Stimulated activated naive CD8-positive, alpha-beta T cell treated with anti-CD3 and anti-CD28 coated beads, Interleukin-15, Interleukin-2, amounts not matched to agents 100 U/mL and 50 U/mL, for 24 hours (primary cell): Measurements from ENCODE around the gene PCF11.
"Not testable (repeated sequence)": the region's sequence is repeated elsewhere in the genome, so short reads cannot be mapped to it uniquely, and the experiment has no call there.

Source experiments
- ATAC-seq: fragments of 150-1000 bp; cut with Tn5 transposase; one replicate; pipeline ENCODE4 v1.10.0; 2021
- DNase-seq: peaks from one replicate; pipeline ENCODE4 v3.0.0; 2021

PCF11 gene, protein sequence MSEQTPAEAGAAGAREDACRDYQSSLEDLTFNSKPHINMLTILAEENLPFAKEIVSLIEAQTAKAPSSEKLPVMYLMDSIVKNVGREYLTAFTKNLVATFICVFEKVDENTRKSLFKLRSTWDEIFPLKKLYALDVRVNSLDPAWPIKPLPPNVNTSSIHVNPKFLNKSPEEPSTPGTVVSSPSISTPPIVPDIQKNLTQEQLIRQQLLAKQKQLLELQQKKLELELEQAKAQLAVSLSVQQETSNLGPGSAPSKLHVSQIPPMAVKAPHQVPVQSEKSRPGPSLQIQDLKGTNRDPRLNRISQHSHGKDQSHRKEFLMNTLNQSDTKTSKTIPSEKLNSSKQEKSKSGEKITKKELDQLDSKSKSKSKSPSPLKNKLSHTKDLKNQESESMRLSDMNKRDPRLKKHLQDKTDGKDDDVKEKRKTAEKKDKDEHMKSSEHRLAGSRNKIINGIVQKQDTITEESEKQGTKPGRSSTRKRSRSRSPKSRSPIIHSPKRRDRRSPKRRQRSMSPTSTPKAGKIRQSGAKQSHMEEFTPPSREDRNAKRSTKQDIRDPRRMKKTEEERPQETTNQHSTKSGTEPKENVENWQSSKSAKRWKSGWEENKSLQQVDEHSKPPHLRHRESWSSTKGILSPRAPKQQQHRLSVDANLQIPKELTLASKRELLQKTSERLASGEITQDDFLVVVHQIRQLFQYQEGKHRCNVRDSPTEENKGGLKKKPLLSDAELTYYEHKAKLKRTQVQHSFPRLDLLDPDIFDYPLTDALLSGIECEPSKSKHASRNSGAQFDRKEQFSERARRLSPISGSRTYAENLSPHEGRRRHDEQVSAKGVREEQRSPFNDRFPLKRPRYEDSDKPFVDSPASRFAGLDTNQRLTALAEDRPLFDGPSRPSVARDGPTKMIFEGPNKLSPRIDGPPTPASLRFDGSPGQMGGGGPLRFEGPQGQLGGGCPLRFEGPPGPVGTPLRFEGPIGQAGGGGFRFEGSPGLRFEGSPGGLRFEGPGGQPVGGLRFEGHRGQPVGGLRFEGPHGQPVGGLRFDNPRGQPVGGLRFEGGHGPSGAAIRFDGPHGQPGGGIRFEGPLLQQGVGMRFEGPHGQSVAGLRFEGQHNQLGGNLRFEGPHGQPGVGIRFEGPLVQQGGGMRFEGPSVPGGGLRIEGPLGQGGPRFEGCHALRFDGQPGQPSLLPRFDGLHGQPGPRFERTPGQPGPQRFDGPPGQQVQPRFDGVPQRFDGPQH (N-terminal part only)

DNA sequence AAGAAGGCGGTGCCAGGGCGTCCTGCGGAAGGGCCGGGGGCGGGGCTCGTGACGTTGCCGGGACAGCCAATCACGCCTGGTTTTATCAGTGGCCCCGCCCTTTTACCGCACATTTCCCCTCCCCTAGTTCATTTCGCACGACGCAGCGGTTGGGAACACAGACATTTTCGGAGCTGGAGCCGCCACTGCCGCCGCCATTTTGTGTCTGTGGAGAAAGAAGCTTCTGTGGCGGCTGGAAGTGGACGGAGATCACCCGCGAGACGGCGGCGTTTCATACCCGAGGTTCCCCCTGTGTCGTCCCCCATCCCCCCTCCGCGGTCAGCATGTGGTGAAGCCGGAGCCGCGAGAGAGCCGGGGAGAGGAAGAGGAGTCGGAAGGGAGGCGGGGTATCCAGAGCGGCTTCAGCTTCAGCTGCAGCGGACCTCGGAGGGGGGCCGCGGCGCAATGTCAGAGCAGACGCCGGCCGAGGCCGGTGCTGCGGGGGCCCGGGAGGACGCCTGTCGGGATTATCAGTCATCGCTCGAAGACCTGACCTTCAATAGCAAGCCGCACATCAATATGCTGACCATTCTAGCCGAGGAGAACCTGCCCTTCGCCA is at the start of gene PCF11:
PCF11 (plus strand) TSS at position 136 of the 598 bp plus-strand sequence; CDS start at position 445, 309 bp downstream.
- DNase-seq (no peak), ATAC-seq (peak; percentile 4)

DNA sequence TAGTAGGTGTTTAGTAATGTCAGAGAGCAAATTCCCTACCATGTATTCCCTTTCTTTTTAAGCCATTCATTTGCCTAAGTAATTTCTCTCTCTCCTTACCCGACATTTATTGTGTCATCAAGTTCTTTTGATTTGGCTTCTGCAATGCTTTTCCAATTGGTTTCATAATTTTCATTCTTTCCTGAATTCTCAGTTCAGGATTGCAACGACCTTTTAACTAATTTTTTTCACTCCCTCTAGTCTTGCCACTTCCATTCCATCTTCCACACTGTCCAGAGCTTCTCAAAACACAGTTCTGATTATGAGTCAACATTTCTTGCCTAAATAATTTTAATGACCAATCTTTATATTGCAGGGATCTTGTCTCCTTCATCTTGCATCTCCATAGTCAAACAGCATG is 44.0 kb upstream of the PCF11 start:
- ATAC-seq (no peak), DNase-seq (no peak)

DNA sequence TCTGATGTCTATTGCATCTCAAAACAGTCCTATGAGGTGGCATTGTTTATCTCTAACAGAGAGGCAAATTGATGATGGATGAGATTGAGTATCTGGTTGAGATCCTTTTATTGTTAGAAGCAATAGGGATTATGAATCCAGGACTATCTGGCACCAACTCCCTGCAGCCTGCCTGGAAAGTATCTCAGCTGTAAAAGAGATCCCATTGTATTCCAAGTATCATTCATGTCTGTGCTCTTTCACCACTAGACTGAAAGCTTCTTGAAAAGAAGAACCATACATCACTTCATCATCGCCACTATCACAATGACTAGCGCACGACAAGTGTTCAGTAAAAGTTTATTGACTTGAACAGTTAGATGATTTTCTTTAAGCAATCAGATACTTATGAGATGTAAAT is 41.9 kb upstream of the PCF11 start:
- DNase-seq (no peak), ATAC-seq (no peak)

DNA sequence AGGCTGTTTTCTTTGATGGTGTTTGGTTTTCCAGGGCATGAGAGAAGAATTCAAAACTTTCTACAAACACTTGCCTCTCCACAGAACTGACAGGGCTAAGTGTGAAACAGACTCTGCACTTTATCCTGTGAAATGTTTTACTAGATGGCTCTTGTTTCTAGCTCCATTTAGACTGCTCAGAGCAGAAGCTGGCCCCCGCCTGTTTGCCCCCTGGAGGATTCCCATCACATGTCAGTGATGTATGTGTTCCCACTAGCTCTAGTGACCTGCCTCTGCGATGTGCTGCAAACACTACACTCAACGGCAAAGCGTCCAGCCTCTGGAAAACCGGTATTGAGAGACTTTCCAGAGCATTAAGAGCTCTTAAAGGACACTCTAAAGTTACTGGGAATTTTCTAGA is 41.4 kb upstream of the PCF11 start:
- peak; percentile 28 for ATAC-seq
- DNase-seq: no peak

DNA sequence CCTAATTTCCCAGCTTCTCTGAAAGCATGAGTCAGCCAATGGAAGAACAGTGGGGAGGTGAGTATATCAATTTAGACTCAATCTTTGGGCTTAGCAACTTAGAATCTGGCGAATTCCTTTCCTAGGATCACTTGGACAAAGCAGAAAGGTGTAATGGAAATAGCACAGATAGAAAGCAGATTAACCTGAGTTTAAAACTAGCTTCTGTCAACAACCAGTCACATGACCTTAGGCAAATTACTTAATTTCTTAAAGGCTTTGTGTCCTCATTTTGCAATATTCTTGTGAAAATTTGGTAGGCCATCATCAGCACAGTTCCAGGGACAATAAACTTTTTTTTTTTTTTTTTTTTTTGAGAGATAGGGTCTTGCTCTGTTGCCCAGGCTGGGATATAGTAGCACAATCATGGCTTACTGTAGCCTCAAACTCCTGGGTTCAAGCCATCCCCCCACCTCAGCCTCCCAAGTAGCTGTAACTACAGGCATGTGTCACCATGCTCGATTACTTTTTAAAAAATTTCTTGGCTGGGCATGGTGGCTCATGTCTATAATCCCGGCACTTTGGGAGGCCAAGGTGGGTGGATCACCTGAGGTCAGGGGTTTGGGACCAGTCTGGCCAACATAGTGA is 40.8 kb upstream of the PCF11 start:
- DNase-seq: no peak
- ATAC-seq: no peak

DNA sequence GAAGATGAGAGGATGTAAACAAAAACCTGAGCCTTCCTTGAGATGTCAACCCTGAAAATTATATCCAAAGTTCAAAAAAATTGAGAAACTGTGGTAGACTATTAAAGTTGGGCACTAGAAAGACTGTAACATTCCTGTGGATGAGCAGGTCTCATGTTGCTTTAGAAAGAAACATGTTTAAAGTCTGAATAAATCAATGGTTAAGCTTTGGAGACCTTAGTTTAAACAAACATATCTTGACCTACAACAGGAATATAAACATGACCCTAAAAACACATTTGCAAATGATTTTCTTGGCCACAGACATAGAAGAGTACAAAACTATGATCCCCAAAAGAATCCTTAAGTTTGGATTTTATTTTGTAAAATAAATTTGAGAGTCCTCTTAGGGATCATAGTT is 38.1 kb upstream of the PCF11 start:
- ATAC-seq (no peak), DNase-seq (no peak)

DNA sequence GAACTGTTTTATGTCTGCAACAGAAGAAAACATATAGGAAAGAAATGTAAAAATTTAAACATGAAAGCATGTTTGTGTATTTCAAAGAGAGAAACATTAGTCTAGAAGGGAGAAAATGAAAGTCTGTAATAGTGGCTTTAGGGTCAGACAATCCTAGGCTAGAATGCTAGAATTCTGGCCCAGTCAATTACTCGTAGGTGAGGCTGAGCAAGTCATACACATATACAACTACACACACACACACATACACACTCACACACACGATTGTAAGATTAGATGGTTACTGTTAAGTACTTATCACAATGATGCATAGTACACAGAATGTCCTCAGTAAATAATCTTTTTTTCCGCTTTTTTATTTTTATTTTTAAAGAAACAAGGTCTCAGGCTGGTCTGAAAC is 37.7 kb upstream of the PCF11 start:
- DNase-seq (no peak), ATAC-seq (no peak)

DNA sequence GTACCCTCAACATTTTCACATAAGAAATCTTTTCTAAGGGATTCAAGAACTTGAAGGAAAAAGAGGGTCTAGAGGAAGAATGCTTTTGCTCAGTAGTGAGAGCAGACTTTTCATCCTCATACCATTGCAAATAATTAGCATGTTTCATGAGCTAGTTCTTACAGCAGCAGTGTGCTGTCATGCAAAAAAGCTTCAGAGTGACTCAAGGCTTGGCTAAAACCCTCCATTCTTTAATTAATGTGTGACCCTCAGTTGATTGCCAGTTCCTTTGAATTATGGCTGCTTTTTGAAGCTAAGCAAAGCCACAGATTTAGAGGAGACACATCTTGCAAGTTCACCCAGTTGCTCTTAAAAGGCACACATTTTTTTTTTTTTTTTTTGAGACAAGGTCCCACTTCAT is 36.6 kb upstream of the PCF11 start:
- DNase-seq (no peak), ATAC-seq (no peak)

DNA sequence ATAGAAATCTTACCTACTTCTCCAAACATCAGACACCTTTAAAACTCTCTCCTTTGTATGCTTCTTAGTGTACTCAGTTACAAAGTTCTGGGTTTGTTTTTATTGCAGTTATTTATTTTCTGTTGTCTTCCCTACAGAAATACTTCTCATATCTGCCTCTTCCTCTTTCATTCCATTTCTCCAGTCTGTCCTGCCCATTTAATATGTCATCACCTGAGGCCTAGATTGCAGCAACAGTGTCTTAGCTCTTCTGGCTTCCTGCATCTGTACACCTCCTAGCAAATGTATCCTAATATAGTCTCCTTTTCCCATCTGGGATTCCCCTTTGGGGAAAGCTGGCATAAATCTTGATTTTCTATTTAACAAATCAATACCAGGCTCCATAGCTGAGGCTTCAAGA is 34.9 kb upstream of the PCF11 start:
- ATAC-seq: no peak

DNA sequence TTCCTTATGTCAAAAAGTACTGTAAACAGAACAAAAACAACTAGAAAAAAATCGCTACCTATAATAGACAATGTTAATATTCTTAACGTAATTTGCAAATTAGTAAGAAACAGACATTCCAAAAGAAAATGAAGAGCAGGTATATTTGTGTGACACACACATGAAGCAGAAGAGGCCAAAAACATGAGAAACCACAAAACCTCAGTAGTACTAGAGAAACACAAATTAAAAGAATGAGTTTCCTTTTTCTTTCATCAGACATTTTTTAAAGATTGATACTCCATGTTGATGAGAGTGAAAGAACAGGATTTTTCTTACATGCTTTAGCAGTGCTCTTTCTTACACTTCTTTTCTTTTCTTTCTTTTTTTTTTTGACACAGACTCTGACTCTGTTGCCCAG is 34.2 kb upstream of the PCF11 start:
- DNase-seq: no peak
- peak; percentile 28 for ATAC-seq

More for the DNA sequence above, 34.9 kb upstream of the PCF11 start:
- DNase-seq: no peak

DNA sequence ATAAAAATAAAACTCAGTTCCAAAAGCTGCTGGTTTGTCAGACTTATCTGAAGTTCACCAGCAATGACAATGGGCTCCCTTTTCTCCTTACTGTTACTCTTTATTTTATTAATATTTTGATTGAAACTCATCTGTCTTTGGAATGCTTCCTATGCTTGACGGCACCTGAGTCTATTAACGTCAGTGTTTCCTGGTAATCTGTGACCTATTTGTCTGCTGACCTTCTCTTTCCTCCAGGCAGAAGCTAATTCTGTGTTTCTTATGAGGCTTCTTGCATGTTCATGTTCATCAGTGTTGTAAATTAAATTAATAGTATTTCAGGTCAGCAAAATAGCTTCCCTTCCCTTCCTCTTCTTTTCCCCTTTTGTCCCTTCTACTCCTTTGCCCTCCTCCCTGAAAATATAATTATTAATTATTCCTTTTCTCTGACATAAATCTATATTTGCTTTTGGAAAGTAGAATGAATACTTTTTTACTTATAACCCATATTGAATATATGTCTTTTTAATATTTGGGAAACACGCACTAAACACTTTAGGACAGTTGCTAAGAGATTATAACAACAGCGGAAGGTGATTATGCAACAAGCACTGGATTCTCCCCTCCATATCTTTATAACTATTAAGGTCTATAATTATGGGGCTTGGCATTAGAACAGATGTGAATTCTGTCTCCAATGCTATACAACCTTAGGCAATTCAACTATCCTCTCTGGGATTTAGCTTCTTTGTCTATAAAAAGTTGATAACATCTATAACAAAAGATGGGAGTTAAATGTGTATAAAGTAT is 32.1 kb upstream of the PCF11 start:
- DNase-seq (no peak), ATAC-seq (no peak)

DNA sequence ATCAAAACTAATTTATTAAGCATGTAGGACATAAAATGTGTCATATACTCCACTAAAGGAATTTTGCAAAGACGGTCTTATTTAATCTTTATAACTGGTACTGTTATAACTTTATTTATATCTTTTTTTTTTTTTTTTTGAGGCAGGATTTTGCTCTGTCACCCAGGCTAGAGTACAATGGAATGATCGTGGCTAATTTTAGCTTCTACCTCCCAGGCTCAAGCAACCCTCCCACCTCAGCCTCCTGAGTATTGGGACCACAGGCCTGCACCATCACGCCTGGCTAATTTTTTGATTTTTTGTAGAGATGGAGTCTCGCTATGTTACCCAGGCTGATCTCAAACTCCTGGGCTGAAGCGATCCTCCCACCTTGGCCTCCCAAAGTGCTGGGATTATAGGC is 31.4 kb upstream of the PCF11 start:
- ATAC-seq: no peak
- no peak for DNase-seq

DNA sequence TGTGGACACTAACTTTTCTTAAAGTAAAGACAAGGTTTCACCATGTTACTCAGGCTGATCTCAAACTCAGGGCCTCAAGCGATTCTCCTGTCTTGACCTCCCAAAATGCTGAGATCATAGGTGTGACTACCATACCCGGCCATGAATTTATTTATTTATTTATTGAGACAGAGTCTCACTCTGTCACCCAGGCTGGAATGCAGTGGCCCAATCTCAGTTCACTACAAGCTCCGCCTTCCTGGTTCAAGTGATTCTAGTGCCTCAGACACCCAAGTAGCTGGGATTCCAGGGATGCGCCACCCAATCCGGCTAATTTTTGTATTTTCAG is 29.7 kb upstream of the PCF11 start:
- no peak for ATAC-seq

DNA sequence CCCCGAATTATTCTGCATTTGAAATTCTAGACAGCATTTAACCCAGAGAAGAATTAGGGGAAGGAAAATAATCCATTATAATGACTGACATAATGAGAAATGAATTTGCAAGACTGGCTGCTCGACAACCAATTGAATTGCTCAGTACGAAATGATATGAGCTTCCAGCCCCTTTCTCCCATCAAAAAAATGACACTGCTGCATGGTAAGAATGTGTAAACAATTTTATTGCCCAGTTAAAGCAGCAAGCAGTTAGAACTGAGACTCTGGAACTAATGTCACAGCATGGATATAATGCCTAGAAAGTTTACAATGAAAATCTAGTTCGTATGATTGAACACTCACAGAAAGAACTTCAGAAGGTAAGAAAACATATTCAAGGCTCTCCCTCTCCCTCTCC is 24.7 kb upstream of the PCF11 start:
- ATAC-seq (no peak), DNase-seq (no peak)

More for the DNA sequence above, 29.7 kb upstream of the PCF11 start:
- no peak for DNase-seq

DNA sequence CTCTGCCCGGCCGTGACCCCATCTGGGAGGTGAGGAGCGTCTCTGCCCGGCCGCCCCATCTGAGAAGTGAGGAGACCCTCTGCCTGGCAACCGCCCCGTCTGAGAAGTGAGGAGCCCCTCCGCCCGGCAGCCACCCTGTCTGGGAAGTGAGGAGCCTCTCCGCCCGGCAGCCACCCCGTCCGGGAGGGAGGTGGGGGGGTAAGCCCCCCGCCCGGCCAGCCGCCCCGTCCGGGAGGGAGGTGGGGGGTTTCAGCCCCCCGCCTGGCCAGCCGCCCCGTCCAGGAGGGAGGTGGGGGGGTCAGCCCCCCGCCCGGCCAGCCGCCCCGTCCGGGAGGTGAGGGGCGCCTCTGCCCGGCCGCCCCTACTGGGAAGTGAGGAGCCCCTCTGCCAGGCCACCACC is 23.7 kb upstream of the PCF11 start:
- not testable (repeated sequence) for ATAC-seq, DNase-seq

DNA sequence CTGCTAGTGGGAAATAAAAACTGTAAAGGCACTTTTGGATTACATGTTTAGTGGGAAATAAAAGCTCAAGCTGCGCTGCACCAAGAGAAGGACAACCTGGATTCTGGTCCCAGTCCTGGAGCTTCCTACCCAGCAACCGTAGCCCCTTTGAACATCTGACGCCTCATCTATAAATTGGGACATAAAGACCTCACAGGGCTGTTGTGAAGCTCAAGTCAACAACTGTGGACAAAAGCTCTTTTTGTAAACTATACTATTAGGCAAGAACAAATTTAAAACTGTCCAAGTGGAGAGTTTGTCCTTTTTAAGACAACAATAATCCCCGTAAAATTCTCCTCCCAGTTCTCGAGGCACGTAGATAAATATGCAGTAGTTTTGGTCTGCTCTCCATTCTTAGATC is 17.6 kb upstream of the PCF11 start:
- ATAC-seq (no peak), DNase-seq (no peak)

DNA sequence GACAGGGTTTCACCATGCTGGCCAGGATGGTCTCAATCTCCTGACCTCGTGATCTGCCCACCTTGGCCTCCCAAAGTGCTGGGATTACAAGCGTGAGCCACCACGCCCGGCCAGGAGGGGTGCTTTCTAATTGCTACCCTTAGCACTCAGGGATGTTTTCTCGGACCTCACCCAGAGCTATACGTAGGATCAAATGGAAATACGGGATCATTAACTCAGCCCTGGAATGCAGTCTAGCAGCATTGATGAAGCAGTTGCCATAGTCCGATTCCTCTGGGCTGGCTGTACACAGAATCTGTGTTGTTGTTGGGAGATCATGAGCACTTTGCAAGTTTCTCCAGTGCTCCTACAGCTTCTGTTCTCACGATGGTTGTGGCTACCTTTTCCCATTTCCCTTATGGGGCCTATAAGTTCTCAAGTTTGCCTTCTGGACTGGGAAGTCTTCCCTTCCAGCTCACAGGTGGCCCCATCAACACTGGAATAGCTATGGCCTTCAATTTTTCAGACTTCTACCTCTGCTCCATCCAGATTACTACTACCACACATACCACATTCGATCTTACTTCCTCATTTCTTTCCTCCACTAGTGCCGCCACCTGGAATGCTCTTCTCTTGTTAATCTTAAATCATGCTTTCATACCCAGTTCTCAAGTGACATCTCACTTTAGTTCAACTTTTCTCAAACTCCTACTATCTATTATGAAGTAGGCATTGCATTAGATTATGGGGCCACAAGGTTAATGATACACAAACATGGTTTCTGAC is 16.1 kb upstream of the PCF11 start:
- DNase-seq: no peak

DNA sequence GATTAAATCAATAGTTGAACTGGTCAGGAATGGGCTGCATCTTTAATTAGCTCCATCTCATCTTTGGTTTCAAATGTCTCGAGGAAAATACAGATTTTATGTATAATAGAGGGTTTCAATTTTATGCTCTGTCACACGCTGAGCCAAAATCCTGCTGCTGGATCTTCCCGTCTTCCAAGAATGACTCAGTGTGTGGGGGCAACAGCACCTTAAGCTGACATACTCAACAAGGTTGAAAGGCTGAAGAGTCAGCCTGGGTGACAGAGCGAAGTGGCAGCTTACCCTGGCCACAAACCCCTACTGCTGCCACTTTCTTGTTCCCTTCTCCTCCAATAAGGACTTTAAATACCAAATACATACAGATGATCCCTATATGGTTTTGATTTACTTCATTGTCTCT is 9.0 kb upstream of the PCF11 start:
- ATAC-seq (no peak), DNase-seq (no peak)

More for the DNA sequence above, 16.1 kb upstream of the PCF11 start:
- ATAC-seq: no peak

DNA sequence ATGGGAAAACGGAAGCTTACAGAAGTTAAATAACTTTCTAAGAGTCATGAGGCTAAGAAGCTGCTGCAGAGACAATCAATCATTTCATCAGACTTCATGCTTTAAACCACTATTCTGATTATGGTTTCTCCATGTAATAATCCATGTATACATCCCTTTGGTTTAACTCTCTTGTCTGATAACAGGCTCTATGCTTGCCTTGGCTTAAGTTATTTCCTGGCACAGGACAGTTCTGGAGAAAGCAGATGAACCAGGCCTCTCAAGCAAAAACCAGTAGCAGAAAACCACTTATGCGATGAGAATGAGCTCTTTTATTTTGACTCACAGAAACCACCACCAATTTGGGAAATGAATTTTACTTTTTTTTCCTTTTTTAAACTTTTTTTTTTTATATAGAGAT is 6.5 kb upstream of the PCF11 start:
- ATAC-seq (no peak), DNase-seq (no peak)

DNA sequence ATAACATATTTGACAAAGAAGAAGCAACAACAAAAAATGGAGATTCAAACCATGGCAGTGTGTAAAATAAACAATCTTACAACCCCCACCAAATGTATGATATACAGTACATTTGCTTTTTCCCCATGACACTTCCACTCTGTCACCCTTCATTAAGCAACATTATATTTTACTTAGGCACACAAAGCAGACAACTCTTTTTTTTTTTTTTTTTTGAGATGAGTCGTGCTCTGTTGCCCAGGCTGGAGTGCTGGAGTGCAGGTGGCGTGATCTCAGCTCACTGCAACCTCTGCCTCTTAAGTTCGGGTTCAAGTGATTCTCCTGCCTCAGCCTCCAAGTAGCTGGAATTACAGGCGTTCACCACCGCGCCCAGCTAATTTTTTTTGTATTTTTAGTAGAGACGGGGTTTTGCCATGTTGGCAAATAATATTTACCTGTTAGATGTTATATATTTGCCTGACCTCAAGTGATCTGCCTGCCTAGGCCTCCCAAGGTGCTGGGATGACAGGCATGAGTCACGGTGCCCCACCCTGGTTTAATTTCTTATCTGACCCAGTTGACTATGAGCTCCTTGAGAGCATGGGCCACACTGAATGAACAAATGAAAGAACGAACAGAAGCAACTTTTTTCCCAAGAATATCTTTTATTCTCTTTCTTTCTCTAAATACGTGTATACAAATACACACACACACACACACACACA is 5.5 kb upstream of the PCF11 start:
- no peak for DNase-seq

More for the DNA sequence above, 5.5 kb upstream of the PCF11 start:
- no peak for ATAC-seq
